ENCODE data around the gene KIF17. TPM values are rescaled to one million over a fixed set of nuclear protein-coding genes. Genes with fewer than 3 reads are reported as not detected.
"Not testable (repeated sequence)": the region's sequence is repeated elsewhere in the genome, so short reads cannot be mapped to it uniquely, and the experiment has no call there.

Gene KIF17
- total RNA-seq, 1 donor, result 0.27 TPM

- H3K4me3 ChIP-seq (ENCODE audit: low read depth, low read length), result no peak overlapping the region
- no peak for DNase-seq (ENCODE audit: low read depth)
- TF ChIP-seq CTCF (IDR thresholded peaks at IDR 0.05; ENCODE audit: insufficient read depth, low read length), result no peak
Observed at GRCh38 chr1:20678599-20678998, 39.2 kb downstream of the KIF17 start.

GRCh38 chr1:20673626-20674025 is 44.2 kb downstream of the KIF17 start:
- DNase-seq (ENCODE audit: low read depth); H3K4me3 ChIP-seq (ENCODE audit: low read depth, low read length): not testable (repeated sequence)

GRCh38 chr1:20672265-20672632 is 45.6 kb downstream of the KIF17 start:
- no peak for TF ChIP-seq CTCF (IDR thresholded peaks at IDR 0.05; ENCODE audit: insufficient read depth, low read length)
- no peak for DNase-seq (ENCODE audit: low read depth)
- no peak overlapping the region for H3K4me3 ChIP-seq (ENCODE audit: low read depth, low read length)

GRCh38 chr1:20670936-20671335 is 46.9 kb downstream of the KIF17 start:
- no peak for TF ChIP-seq CTCF (IDR thresholded peaks at IDR 0.05; ENCODE audit: insufficient read depth, low read length)
- DNase-seq (ENCODE audit: low read depth), result no peak
- H3K4me3 ChIP-seq (ENCODE audit: low read depth, low read length), result no peak overlapping the region

- DNase-seq (ENCODE audit: low read depth), result no peak
- TF ChIP-seq CTCF (IDR thresholded peaks at IDR 0.05; ENCODE audit: insufficient read depth, low read length), result no peak
- H3K4me3 ChIP-seq (ENCODE audit: low read depth, low read length), result no peak overlapping the region
Observed at GRCh38 chr1:20668581-20668980, 49.2 kb downstream of the KIF17 start.

- DNase-seq (ENCODE audit: low read depth), result no peak
- H3K4me3 ChIP-seq (ENCODE audit: low read depth, low read length), result no peak overlapping the region
- no peak for TF ChIP-seq CTCF (IDR thresholded peaks at IDR 0.05; ENCODE audit: insufficient read depth, low read length)
Observed at GRCh38 chr1:20666804-20667203, 51.0 kb downstream of the KIF17 start.

- H3K4me3 ChIP-seq (ENCODE audit: low read depth, low read length), result no peak overlapping the region
- TF ChIP-seq CTCF (IDR thresholded peaks at IDR 0.05; ENCODE audit: insufficient read depth, low read length), result no peak
- DNase-seq (ENCODE audit: low read depth), result no peak
Observed at GRCh38 chr1:20666146-20666545, 51.7 kb downstream of the KIF17 start.
